GM12864 (cell line): ENCODE measurements around the gene CAMK2B.

Experiments
- DNase-seq: peaks from one replicate; pipeline ENCODE4 v3.0.0-alpha.2; 2011; ENCODE audit warnings: low read depth
- H3K4me3 ChIP-seq: 2 replicates; pipeline ENCODE4 v1.5.1; 2011; ENCODE audit warnings: mild to moderate bottlenecking, low read depth, low read length, control low read depth
- CTCF ChIP-seq: IDR thresholded peaks from 2 replicates; pipeline ENCODE4 v1.5.1; 2011; ENCODE audit warnings: low read depth, mild to moderate bottlenecking, moderate library complexity, low read length, control low read depth, inconsistent platforms; ENCODE audit errors: missing control alignments

The CAMK2B gene

GRCh38 chr7:44291066-44291732 lies 34.2 kb downstream of the CAMK2B start:
- no peak for TF ChIP-seq CTCF
- DNase-seq, result no peak
- no peak overlapping the region for H3K4me3 ChIP-seq

DNA sequence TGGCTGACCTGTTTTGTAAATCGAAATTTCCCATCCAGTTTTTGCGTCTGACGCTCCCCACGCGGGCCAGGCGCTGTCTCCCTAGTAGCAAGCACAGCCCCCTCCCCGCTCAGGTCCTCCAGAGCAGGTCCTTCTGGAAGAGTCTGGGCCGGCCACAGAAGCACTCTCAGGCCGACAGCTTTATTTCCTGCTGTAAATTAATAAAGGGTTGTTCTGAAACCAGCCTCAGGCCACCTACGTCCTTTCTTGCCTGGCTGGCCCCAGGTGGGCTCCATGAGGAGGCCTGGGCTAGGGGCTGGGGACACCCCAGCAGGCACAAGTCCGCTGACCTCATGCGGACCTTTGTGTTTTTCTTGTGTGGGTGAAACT lies 35.2 kb downstream of the CAMK2B start:
- DNase-seq, result no peak
- no peak for TF ChIP-seq CTCF
- H3K4me3 ChIP-seq, result no peak overlapping the region

GRCh38 chr7:44289341-44290251 lies 35.8 kb downstream of the CAMK2B start:
- no peak for DNase-seq
- H3K4me3 ChIP-seq, result no peak overlapping the region
- TF ChIP-seq CTCF, result no peak

DNA sequence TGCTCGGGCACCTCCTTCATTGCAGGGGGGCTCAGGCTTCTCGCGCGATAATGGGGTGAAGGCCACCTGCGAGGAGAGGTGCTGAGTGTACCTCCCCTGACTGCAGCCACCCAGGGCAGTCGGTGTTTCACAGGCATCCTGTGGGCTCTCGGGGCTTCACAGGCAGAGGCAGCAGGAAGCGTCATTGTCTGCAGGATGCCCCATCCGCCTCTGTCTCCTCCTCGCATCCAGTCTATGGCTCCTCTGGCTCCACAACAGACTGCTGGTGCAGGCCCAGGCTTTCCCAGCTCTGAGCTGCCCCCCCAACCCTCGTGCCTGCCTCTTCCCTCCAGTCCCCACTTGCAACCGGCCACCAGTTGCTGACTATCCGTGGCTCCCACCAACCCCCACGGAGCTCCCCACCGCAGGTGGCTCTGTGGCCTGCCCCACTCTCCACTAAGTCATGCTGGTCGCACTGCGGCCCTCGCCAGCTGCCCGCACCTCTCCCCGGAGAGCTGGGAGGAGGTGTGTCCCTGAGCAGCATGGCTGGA lies 36.5 kb downstream of the CAMK2B start:
- TF ChIP-seq CTCF, result no peak
- no peak for DNase-seq
- H3K4me3 ChIP-seq, result no peak overlapping the region

DNA sequence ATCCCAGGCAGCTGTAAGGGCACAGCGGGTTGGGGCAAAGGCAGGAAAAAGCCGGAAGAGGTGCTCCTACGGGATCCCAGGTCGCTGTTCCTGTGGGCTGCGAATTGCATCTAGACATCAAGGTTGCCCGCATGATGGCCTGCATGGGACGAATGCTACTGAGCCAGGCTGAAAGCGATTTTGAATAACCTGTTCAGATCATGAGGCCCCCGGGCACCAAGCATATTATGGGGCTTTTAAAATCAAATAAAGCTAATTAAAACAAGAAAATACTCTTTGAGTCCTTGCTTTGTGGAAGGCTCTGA lies 37.1 kb downstream of the CAMK2B start:
- no peak for DNase-seq
- no peak for TF ChIP-seq CTCF
- no peak overlapping the region for H3K4me3 ChIP-seq

DNA sequence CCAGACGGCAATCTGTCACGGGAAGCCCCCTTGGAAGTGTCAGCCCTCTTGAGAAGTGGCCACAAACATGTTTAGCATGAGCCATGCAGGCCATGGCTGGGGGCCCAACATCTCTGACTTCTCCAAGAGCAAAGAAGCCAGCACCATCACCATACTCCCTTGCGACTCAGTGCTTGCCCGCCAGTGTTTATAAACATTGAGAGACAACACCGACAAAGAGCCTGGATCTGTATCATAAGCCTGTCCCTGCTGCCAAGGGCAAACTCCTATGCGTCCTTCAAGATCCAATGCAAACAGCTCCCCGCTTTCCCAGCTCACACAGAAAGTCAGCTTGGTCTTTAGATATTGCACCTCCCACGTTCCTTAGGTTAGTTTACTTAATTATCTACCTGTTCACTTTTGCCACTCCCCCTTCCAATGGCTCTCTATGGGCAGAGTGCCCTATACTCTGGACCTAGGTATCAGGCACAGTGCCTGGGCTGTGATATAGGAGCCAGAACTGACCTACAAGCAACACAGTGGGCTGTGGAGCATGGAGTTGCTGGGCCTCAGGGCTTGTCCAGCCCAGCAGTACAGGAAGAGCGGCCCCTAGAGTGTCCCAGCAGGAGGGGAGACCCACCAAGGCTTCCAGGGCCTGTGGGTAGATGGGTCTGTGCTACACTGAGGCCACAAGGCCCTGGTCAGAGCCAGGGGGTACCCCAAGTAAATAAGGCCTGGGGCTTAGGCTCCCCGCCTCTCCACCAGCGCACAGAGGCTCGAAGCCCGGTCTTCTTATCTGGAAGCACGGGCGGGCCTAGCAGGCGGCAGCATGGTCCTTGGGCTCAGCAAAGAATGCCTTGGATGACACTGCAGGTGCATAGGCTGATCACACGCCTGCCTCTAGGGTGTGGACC lies 37.7 kb downstream of the CAMK2B start:
- H3K4me3 ChIP-seq, result no peak overlapping the region
- DNase-seq, result no peak
- no peak for TF ChIP-seq CTCF
